ENCODE data around the gene HHIPL2.

- no peak for TF ChIP-seq CTCF (IDR thresholded peaks at IDR 0.05)
- TF ChIP-seq POLR2AphosphoS5 (IDR thresholded peaks at IDR 0.05), result no peak
- no peak for TF ChIP-seq POLR2A (IDR thresholded peaks at IDR 0.05)
Observed at GRCh38 chr1:222529181-222529580, 18.7 kb downstream of the HHIPL2 start.
